Osteocyte (in vitro differentiated cells): ENCODE data around the gene RASSF1. TPM values are rescaled to one million over a fixed set of nuclear protein-coding genes. Genes with fewer than 3 reads are reported as not detected.

Source experiments
- DNase-seq: peaks from one replicate; pipeline ENCODE4 v3.0.0; 2021; ENCODE audit warnings: mixed read lengths; ENCODE audit not compliant: unreplicated experiment; ENCODE audit errors: extremely low spot score
- H3K27ac Mint-ChIP-seq: one replicate; pipeline ENCODE4 v1.8.0; 2021; ENCODE audit warnings: mild to moderate bottlenecking, mixed read lengths; ENCODE audit not compliant: unreplicated experiment
- H3K27me3 Mint-ChIP-seq: one replicate; pipeline ENCODE4 v1.8.0; 2021; ENCODE audit warnings: mixed read lengths; ENCODE audit not compliant: unreplicated experiment
- H3K36me3 Mint-ChIP-seq: one replicate; pipeline ENCODE4 v1.8.0; 2021; ENCODE audit warnings: mixed read lengths; ENCODE audit not compliant: unreplicated experiment
- H3K4me1 Mint-ChIP-seq: one replicate; pipeline ENCODE4 v1.8.0; 2021; ENCODE audit warnings: mixed read lengths; ENCODE audit not compliant: unreplicated experiment
- H3K4me3 Mint-ChIP-seq: one replicate; pipeline ENCODE4 v1.8.0; 2021; ENCODE audit warnings: mild to moderate bottlenecking, moderate library complexity, mixed read lengths; ENCODE audit not compliant: unreplicated experiment
- H3K9me3 Mint-ChIP-seq: one replicate; pipeline ENCODE4 v1.8.0; 2021; ENCODE audit warnings: mixed read lengths; ENCODE audit not compliant: unreplicated experiment
- CTCF ChIP-seq: fragments of 200-600 bp; sonication (generic); IDR thresholded peaks from 2 replicates; pipeline ENCODE4 v1.5.0; 2021; ENCODE audit warnings: antibody characterized with exemption, mild to moderate bottlenecking, moderate library complexity
- total RNA-seq: library from RNA; stranded (reverse); gene quantifications from 2 replicates; pipeline ENCODE4 v1.2.1, GENCODE V29; 2021

RASSF1 gene
- total RNA-seq, 1 donor from 2014 or later, result 12.8 TPM

GRCh38 chr3:50341996-50342650, 1.5 kb upstream of the RASSF1 start:
- Mint-ChIP-seq H3K4me3 (no peak overlapping the region), H3K36me3 (no peaks in the 10 kb centered on the region), H3K9me3 (no peaks in the 10 kb centered on the region), H3K4me1 (peaks cover 30% of the 10 kb centered on the region), H3K27ac (no peak overlapping the region), H3K27me3 (no peaks in the 10 kb centered on the region)
- DNase-seq, result no peak
- no peak for TF ChIP-seq CTCF

- Mint-ChIP-seq H3K9me3 (no peaks in the 10 kb centered on the region), H3K36me3 (no peaks in the 10 kb centered on the region), H3K4me3 (no peak overlapping the region), H3K27ac (no peak overlapping the region), H3K4me1 (peaks cover 30% of the 10 kb centered on the region), H3K27me3 (no peaks in the 10 kb centered on the region)
- no peak for TF ChIP-seq CTCF
- no peak for DNase-seq
These were observed 901 bp upstream of the RASSF1 start for GRCh38 chr3:50341537-50341936.

DNA sequence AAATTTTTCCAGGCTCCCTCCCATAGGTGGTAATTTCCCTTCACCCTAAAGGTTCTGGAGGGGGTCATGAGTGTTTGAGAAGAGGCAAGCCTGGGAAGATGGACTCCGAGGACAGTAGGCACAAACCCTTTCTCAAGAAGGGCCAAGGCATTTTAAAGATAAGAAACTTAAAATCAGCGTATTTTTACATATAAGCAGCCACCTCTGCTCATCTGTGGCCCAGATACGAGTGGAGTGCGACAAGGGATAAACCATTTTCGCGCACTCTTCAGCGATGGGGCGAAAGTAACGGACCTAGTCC, 539 bp downstream of the RASSF1 start:
- no peak for DNase-seq
- Mint-ChIP-seq H3K36me3 (no peaks in the 10 kb centered on the region), H3K4me1 (peaks cover 41% of the 10 kb centered on the region), H3K4me3 (peak overlapping the region; percentile 10), H3K9me3 (no peaks in the 10 kb centered on the region), H3K27ac (no peak overlapping the region), H3K27me3 (no peaks in the 10 kb centered on the region)
- no peak for TF ChIP-seq CTCF

GRCh38 chr3:50339485-50340146, 1.0 kb downstream of the RASSF1 start:
- Mint-ChIP-seq H3K27ac (peak overlapping the region; percentile 73), H3K9me3 (no peaks in the 10 kb centered on the region), H3K36me3 (no peaks in the 10 kb centered on the region), H3K4me3 (peak overlapping the region; percentile 87), H3K4me1 (peaks cover 44% of the 10 kb centered on the region), H3K27me3 (no peaks in the 10 kb centered on the region)
- no peak for TF ChIP-seq CTCF
- no peak for DNase-seq

DNA sequence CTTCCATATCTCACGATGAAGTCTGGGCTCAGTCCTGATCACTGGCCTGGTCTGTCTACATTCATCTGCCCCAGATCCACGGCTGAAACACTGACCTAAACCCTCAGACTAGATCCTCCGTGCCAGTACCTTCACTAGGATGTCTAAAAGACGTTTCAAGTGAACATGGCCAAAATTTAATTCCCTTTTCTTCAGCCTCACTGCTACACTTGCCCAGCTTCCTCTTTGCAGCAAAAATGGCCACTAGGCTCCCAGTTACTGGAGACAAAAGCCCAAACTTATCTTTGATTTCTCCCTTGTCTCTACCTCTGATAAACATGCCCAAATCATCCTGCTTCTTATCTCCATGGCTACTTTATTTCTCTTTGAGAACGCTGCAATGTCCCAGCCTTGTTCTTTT, 1.7 kb downstream of the RASSF1 start:
- Mint-ChIP-seq H3K9me3 (no peaks in the 10 kb centered on the region), H3K4me3 (peak overlapping the region; percentile 87), H3K27ac (peak overlapping the region; percentile 96)

More for the DNA sequence above, 1.7 kb downstream of the RASSF1 start:
- peaks cover 50% of the 10 kb centered on the region for H3K4me1 Mint-ChIP-seq
- no peak for TF ChIP-seq CTCF
- H3K27me3 Mint-ChIP-seq, result no peaks in the 10 kb centered on the region
- no peaks in the 10 kb centered on the region for H3K36me3 Mint-ChIP-seq
- DNase-seq, result no peak
